ENCODE data around the gene EXPH5.

Gene EXPH5

DNA sequence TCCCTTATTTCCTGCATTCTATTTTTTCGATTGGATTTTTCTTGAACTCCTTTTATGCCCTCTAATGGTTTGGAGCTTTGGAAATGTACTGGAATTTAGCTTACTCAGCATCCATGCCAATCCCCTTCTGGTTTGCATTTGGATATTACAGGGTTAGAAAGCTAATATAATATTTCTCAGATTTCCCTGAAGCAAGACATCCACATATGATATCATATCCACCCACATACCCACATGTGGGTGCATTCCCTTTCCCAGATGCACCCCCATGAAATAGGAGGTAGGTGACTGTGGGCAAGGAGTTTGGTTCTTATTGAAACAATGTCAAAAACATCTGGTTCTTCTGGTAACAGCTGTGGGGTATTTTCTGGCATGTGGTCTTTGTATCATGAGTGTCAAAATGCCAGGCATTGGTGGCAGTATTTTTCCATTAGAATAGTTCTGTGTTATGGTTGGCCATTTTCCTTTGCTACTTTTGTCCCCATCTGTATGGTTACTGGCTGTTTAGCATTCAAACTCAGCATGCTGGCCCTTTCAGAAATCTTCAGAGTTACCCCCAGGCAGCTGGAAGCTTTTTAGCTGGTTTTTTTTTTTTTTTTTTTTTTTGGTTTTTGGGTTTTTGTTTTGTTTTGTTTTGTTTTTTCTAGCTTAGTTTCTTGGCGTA, 38.6 kb upstream of the EXPH5 start:
- no peak for DNase-seq
- TF ChIP-seq, protein P1, sequence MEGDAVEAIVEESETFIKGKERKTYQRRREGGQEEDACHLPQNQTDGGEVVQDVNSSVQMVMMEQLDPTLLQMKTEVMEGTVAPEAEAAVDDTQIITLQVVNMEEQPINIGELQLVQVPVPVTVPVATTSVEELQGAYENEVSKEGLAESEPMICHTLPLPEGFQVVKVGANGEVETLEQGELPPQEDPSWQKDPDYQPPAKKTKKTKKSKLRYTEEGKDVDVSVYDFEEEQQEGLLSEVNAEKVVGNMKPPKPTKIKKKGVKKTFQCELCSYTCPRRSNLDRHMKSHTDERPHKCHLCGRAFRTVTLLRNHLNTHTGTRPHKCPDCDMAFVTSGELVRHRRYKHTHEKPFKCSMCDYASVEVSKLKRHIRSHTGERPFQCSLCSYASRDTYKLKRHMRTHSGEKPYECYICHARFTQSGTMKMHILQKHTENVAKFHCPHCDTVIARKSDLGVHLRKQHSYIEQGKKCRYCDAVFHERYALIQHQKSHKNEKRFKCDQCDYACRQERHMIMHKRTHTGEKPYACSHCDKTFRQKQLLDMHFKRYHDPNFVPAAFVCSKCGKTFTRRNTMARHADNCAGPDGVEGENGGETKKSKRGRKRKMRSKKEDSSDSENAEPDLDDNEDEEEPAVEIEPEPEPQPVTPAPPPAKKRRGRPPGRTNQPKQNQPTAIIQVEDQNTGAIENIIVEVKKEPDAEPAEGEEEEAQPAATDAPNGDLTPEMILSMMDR (IDR thresholded peaks at IDR 0.05), result no peak
- intact Hi-C loops (cut with DNase I; ENCODE audit: low total_unique reads), result no loop called here
- H3K4me3 ChIP-seq, result no peak overlapping the region
- H3K27ac ChIP-seq, result no peak overlapping the region
- no peaks in the 10 kb centered on the region for H3K36me3 ChIP-seq
- H3K27me3 ChIP-seq, result no peaks in the 10 kb centered on the region
- no peaks in the 10 kb centered on the region for H3K9me3 ChIP-seq
- H3K4me1 ChIP-seq, result no peaks in the 10 kb centered on the region

DNA sequence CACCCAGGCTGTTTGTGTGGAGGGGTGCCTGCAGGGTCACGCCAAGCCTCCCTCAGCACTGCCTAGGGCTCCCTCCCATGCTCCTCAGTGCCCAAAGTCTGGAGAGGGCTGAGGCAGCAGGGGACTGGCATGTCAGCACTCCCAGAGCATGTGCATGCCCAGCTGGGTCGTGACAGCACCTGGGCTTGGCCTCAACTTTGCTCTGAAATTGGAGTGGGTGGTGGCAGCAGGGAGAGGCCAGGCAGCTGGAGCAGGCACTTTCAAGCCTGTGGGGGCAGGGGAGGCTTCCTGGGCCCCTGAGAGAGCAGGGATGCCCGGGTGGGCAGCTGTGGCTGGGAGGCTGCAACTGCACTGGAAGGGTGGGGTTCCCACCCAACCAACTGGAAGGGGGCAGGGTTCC, 35.7 kb upstream of the EXPH5 start:
- intact Hi-C loops (cut with DNase I; ENCODE audit: low total_unique reads), result no loop called here
- no peak overlapping the region for H3K4me3 ChIP-seq
- H3K27me3 ChIP-seq, result no peaks in the 10 kb centered on the region
- no peaks in the 10 kb centered on the region for H3K9me3 ChIP-seq
- H3K4me1 ChIP-seq, result no peaks in the 10 kb centered on the region
- H3K27ac ChIP-seq, result no peak overlapping the region
- TF ChIP-seq, protein P1 (IDR thresholded peaks at IDR 0.05), result no peak
- DNase-seq, result no peak
- no peaks in the 10 kb centered on the region for H3K36me3 ChIP-seq

DNA sequence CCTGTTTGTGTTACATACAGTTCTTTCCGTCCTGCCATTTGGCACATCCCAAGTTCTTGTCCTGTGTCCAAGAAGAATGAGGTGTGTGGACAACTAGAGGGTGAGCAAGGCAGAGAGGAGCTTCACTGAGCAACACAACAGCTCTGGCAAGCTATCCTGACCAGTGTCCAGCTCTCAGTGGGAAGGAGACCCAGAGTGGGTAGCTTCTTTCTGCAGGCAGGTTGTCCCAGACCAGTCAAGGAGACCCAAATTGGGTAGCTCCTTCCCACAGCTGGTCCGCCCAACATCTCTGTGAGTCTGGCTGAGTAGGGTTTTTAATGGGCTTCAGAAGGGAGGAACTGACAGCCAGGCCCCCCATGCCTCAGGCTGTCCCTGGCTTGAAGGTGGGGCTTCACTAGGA, 35.2 kb upstream of the EXPH5 start:
- Histone ChIP-seq H3K4me1 (no peaks in the 10 kb centered on the region), H3K27ac (no peak overlapping the region), H3K27me3 (no peaks in the 10 kb centered on the region), H3K36me3 (no peaks in the 10 kb centered on the region), H3K9me3 (no peaks in the 10 kb centered on the region), H3K4me3 (no peak overlapping the region)
- intact Hi-C loops (cut with DNase I; ENCODE audit: low total_unique reads), result no loop called here
- TF ChIP-seq, protein P1 (IDR thresholded peaks at IDR 0.05), result no peak
- no peak for DNase-seq

DNA sequence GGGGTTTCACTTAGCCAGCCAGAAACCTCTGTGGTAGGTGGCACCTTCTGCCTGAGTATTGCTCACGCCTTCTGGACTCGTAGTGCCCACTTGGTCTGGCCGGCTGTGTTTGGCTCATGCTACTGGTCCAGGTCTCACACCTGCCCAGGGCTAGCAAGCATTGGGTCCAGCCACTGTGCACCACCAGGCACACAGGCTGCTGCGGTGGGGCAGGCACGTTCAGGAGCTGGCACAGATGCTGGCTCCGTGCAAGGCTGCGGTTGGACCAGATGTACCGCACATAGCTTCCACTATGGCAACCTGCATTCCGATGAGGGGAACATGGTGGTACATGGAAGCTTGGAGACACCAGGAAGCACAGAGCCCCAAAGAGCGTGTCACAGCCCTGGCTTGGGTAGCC, 34.8 kb upstream of the EXPH5 start:
- Histone ChIP-seq H3K9me3 (no peaks in the 10 kb centered on the region), H3K4me1 (no peaks in the 10 kb centered on the region), H3K27ac (no peak overlapping the region), H3K27me3 (no peaks in the 10 kb centered on the region), H3K4me3 (no peak overlapping the region), H3K36me3 (no peaks in the 10 kb centered on the region)
- TF ChIP-seq, protein P1 (IDR thresholded peaks at IDR 0.05), result no peak
- intact Hi-C loops (cut with DNase I; ENCODE audit: low total_unique reads), result no loop called here
- no peak for DNase-seq

DNA sequence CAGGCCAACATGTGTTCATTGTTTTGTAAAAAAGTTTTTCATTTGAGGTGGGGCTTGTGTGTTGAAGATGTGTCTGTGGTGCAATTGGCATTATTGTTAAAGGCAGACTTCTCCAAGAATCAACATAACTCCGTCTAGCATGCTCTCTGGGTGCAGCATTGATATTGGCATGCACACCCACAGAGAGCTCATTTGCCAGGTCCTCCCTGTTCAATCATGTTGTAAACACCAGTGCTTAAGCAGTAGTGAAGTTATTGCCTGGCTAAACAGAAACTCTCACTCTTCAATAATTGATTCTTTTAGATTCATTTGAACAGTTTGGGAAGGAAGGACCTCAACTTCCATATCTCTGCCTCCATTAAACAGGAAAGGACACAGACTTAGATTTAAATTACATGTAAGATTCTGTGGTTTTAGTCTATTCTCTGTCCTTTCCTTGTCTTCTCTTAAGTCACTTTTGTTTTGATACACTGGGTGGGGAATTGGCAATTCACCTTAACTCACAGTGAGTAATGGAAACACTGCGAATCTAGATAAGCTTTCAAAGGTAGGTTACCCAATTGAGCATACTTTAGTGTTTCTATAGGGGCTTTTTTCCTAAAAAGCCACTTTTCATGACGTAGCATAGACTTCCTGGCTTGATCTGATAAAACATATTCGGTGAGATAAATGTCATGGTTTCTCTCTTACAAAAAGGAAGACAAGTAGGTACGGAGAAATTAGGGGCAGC, 30.8 kb upstream of the EXPH5 start:
- intact Hi-C loops (cut with DNase I; ENCODE audit: low total_unique reads), result no loop called here
- H3K27ac ChIP-seq, result no peak overlapping the region
- TF ChIP-seq, protein P1 (IDR thresholded peaks at IDR 0.05), result no peak

More for the DNA sequence above, 30.8 kb upstream of the EXPH5 start:
- Histone ChIP-seq H3K4me1 (no peaks in the 10 kb centered on the region), H3K27me3 (no peaks in the 10 kb centered on the region), H3K4me3 (no peak overlapping the region), H3K36me3 (no peaks in the 10 kb centered on the region), H3K9me3 (no peaks in the 10 kb centered on the region)
- no peak for DNase-seq
